ENCODE results near the gene ZNF132.

- TF ChIP-seq CTCF (conservative IDR thresholded peaks at IDR 0.05) (peak; percentile 54), EZH2 (IDR thresholded peaks at IDR 0.05; ENCODE audit: low read depth) (no peak)
Observed at GRCh38 chr19:58406818-58407657, 32.9 kb downstream of the ZNF132 start.
